Measurements from ENCODE around the gene CUL4B.

The CUL4B gene

DNA sequence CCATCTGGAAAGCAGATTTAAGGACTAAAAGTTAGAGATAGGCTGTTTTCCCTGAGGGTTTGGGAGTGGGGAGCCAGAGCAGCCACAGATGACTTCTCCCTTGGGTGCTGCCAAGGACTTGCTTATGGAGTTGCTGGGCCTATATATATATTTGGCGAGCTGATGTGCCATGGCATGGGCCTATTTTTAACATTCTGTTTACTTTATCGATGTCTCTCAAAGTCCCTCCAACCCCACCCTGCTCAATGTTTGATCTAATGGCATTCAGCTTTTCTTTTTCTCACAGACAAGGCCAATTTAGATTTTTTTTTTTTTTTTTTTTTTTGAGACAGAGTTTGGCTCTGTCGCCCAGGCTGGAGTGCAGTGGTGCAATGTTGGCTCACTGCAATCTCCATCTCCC, 6.1 kb upstream of the CUL4B start:
- Histone ChIP-seq H3K4me1 (ENCODE audit: control insufficient read depth, insufficient read depth, low read length) (no peaks in the 10 kb centered on the region), H3K27me3 (ENCODE audit: control insufficient read depth, insufficient read depth, low read length, poor library complexity, severe bottlenecking) (no peaks in the 10 kb centered on the region), H3K4me3 (ENCODE audit: insufficient read depth, low read depth, low read length) (no peak overlapping the region), H3K27ac (ENCODE audit: insufficient read depth, low read depth, low read length, poor library complexity, severe bottlenecking) (no peak overlapping the region), H3K9me3 (ENCODE audit: control insufficient read depth, low read length) (no peaks in the 10 kb centered on the region), H3K36me3 (ENCODE audit: control insufficient read depth, insufficient read depth, low read length) (no peaks in the 10 kb centered on the region)
- 96 to 100% methylated on average over 1 to 3 of the region's 3 CpGs for WGBS, 2 experiments

DNA sequence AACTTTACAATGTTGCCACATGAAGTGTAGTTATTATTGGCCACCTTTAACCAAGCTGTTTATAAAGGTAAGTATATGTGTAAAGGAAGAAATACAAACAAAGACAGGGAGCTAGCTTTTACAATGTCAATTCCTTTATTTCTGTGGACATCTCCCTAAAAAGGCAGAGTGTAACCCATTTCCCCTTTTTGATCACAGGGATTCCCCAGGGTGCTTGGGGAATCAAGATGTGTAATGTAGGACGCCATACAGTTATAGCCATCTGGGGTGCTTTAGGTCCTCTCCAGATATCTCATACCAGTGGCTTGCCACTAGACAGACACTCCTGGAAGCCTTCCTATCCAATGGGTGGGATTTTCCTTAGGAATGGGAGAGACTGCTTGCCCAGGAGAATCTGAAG, 4.2 kb upstream of the CUL4B start:
- Histone ChIP-seq H3K9me3 (ENCODE audit: control insufficient read depth, low read length) (no peaks in the 10 kb centered on the region), H3K36me3 (ENCODE audit: control insufficient read depth, insufficient read depth, low read length) (no peaks in the 10 kb centered on the region), H3K27me3 (ENCODE audit: control insufficient read depth, insufficient read depth, low read length, poor library complexity, severe bottlenecking) (no peaks in the 10 kb centered on the region), H3K4me3 (ENCODE audit: insufficient read depth, low read depth, low read length) (no peak overlapping the region), H3K4me1 (ENCODE audit: control insufficient read depth, insufficient read depth, low read length) (no peaks in the 10 kb centered on the region), H3K27ac (ENCODE audit: insufficient read depth, low read depth, low read length, poor library complexity, severe bottlenecking) (no peak overlapping the region)
- WGBS, 2 experiments, result 77% methylated on average over 1 of the region's 1 CpG; no CpG with 5 or more reads in 1 of the 2 experiments

DNA sequence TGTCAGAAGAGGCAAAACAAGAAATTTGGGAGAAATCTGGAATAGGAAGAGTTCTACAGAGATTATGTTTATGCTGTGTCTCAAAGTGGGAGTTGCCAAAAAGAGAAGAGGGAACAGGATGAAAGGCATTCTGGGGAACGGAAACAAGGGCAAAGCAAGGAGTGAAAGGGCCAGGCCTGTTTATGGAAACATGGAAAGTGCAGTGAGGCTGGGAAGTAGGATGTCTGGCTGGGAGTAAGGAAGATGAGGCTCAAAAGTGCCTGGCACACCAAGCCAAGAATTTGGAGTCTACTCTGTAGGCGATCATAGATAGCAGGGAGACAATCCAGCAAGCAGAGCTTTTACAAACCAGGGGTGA, 1.8 kb upstream of the CUL4B start:
- Histone ChIP-seq H3K4me3 (ENCODE audit: insufficient read depth, low read depth, low read length) (no peak overlapping the region), H3K9me3 (ENCODE audit: control insufficient read depth, low read length) (no peaks in the 10 kb centered on the region), H3K4me1 (ENCODE audit: control insufficient read depth, insufficient read depth, low read length) (no peaks in the 10 kb centered on the region), H3K36me3 (ENCODE audit: control insufficient read depth, insufficient read depth, low read length) (no peaks in the 10 kb centered on the region), H3K27ac (ENCODE audit: insufficient read depth, low read depth, low read length, poor library complexity, severe bottlenecking) (no peak overlapping the region), H3K27me3 (ENCODE audit: control insufficient read depth, insufficient read depth, low read length, poor library complexity, severe bottlenecking) (no peaks in the 10 kb centered on the region)
- 85 to 90% methylated on average over 2 of the region's 2 CpGs for WGBS, 2 experiments

DNA sequence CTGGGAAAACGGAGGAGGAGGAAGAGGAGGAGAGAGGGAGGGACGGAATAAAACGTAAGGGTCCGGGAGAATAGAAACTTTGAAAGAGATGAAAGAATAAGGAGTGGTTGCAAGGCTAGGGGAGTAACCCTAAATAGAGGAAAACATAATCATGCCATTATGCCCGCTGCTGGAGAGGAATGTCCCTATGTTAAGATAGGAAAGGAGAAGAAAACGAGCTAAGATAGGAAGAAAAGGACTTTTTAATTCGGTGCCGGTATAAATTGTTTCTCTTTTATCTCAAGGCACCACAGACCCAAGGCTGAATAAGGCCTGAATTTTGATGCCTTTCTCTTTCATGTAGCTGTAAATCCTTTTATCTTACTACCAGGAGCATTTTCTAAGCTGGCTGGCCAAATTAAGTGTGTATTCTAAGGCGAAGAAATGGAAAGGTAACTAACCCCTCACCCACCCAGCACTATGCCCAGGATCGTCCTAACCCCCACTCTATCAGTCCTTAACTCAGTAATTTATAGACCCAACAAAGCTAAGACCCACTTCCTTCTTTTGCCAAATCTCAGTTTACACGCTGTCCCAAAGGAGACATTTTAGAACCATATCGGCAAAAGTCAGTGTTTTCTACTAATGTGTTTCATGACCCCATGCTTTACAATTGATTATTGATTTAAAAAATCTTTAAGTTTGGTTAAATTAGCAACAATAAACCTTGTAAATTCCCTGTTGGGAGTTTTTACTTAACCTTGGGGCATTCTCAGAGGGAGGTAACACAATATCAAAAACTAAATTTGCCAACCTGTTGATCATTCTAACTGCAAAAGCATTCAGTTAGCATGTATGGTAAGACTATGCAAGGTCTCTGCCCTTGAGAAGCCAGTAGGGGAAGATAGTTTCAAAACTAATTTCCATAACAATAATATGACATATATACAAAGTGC, 1.1 kb upstream of the CUL4B start:
- WGBS, 2 experiments, result 0 to 4% methylated on average over 9 to 10 of the region's 12 CpGs
- Histone ChIP-seq H3K4me1 (ENCODE audit: control insufficient read depth, insufficient read depth, low read length) (no peaks in the 10 kb centered on the region), H3K4me3 (ENCODE audit: insufficient read depth, low read depth, low read length) (peak overlapping the region; percentile 39), H3K27ac (ENCODE audit: insufficient read depth, low read depth, low read length, poor library complexity, severe bottlenecking) (peak overlapping the region; percentile 9), H3K36me3 (ENCODE audit: control insufficient read depth, insufficient read depth, low read length) (no peaks in the 10 kb centered on the region), H3K27me3 (ENCODE audit: control insufficient read depth, insufficient read depth, low read length, poor library complexity, severe bottlenecking) (no peaks in the 10 kb centered on the region), H3K9me3 (ENCODE audit: control insufficient read depth, low read length) (no peaks in the 10 kb centered on the region)

DNA sequence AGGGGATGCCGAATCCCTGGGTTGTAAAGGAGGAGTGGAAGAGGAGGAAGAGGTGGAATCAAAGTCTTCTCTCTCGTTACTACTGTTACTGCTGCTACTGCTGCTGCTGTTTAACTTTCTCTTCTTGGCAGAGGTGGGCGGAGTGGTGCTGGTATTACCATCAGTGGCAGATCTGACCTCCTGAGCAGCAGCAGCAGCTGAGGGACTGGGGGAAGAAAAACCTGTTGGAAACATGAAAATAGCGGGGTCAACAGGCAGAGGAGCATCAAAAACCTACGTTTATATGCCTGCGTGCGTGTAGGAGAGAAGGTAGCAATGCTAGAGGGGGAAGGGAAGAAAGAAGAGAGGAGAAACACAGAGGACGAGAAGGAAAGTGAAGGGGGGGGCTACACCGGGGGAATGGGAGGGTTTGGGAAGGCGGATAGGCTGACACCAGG, 339 bp downstream of the CUL4B start:
- Histone ChIP-seq H3K27me3 (ENCODE audit: control insufficient read depth, insufficient read depth, low read length, poor library complexity, severe bottlenecking) (no peaks in the 10 kb centered on the region), H3K27ac (ENCODE audit: insufficient read depth, low read depth, low read length, poor library complexity, severe bottlenecking) (peak overlapping the region; percentile 93), H3K4me3 (ENCODE audit: insufficient read depth, low read depth, low read length) (peak overlapping the region; percentile 54), H3K36me3 (ENCODE audit: control insufficient read depth, insufficient read depth, low read length) (no peaks in the 10 kb centered on the region), H3K4me1 (ENCODE audit: control insufficient read depth, insufficient read depth, low read length) (no peaks in the 10 kb centered on the region), H3K9me3 (ENCODE audit: control insufficient read depth, low read length) (no peaks in the 10 kb centered on the region)
- WGBS, 2 experiments, result 0 to 1% methylated on average over 9 to 10 of the region's 10 CpGs

DNA sequence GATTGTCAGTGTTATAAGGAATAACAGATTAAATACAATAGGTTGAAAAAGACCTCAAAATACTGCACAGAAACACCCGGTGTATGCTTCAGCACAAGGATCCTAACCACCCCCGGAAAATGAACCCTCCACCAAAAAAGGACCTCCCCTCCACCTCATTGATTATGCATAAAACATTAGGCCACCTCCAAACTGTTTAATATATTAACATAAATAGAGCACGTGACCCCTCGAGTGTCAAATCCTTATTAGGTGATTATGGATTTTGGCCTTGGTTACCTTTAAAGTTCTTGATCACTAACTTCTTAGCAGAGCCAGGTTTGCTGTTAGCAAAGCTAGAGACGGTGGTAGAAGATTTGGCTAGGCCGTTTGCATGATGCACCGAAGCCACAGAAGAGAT, 958 bp downstream of the CUL4B start:
- Histone ChIP-seq H3K9me3 (ENCODE audit: control insufficient read depth, low read length) (no peaks in the 10 kb centered on the region), H3K27me3 (ENCODE audit: control insufficient read depth, insufficient read depth, low read length, poor library complexity, severe bottlenecking) (no peaks in the 10 kb centered on the region), H3K4me1 (ENCODE audit: control insufficient read depth, insufficient read depth, low read length) (no peaks in the 10 kb centered on the region), H3K4me3 (ENCODE audit: insufficient read depth, low read depth, low read length) (peak overlapping the region; percentile 54), H3K36me3 (ENCODE audit: control insufficient read depth, insufficient read depth, low read length) (no peaks in the 10 kb centered on the region), H3K27ac (ENCODE audit: insufficient read depth, low read depth, low read length, poor library complexity, severe bottlenecking) (no peak overlapping the region)
- 0% methylated on average over 1 to 6 of the region's 7 CpGs for WGBS, 2 experiments

DNA sequence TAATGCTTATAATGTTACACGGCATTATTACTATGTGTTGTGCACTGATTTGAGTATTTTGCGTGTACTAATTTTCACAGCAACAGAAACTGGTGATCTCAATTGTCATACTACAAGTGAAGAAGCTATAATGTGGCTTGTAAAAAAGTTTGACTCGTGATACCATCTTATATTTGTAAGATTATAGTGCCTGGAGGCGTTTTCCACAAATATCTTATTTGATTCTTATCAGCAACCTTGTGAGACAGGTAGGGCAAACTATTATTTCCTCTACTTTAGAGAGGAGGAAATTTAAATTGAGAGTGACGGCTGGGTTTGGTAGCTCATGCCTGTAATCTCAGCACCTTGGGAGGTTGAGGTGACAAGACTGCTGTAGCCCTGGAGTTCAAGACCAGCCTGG, 4.5 kb downstream of the CUL4B start:
- Histone ChIP-seq H3K4me1 (ENCODE audit: control insufficient read depth, insufficient read depth, low read length) (no peaks in the 10 kb centered on the region), H3K4me3 (ENCODE audit: insufficient read depth, low read depth, low read length) (no peak overlapping the region), H3K27me3 (ENCODE audit: control insufficient read depth, insufficient read depth, low read length, poor library complexity, severe bottlenecking) (no peaks in the 10 kb centered on the region), H3K27ac (ENCODE audit: insufficient read depth, low read depth, low read length, poor library complexity, severe bottlenecking) (no peak overlapping the region), H3K9me3 (ENCODE audit: control insufficient read depth, low read length) (no peaks in the 10 kb centered on the region), H3K36me3 (ENCODE audit: control insufficient read depth, insufficient read depth, low read length) (no peaks in the 10 kb centered on the region)
- 97 to 100% methylated on average over 2 to 5 of the region's 5 CpGs for WGBS, 2 experiments

DNA sequence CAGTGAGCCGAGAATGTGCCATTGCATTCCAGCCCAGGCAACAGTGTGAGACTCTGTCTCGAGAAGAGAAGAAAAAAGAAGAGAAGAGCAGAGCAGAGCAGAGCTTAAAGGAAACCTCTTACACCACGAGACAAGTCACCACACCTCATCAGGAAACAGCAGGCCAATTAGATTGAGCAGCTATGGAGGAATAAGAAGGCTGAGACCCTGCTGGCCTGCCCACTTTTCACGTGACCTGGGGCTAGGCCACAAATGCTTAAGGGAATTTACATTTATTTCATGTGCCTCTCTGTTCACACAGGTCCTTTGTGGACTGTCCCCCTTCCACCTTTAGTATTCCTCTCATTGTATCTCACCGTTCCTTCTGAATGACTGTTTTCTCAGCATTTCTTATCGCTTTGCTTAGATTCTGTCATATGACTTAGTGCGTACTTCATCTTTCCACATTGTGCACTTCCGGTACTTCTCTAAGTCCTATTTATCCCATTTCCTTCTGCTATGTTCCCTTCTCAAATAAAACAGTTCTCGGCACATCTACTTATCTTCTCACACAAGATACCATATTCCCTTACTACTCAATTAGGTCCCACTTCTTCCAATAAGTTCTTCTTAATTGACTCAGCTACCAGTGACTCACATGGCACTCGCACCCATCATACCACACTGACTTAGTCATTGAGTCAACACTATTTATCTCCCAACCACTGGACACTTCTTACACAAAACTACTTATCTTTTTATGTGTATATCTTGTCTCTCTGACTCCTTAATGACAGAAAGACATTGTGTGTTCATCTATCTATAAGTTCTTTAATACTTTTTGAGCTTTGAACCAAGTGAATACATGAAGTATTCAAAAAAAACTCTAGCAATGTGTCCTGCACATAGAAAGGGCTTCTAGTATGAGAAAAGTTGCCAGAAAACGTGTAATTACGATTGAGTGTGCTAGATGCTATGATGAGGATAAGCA, 11.0 kb downstream of the CUL4B start:
- Histone ChIP-seq H3K27me3 (ENCODE audit: control insufficient read depth, insufficient read depth, low read length, poor library complexity, severe bottlenecking) (no peaks in the 10 kb centered on the region), H3K4me1 (ENCODE audit: control insufficient read depth, insufficient read depth, low read length) (no peaks in the 10 kb centered on the region), H3K9me3 (ENCODE audit: control insufficient read depth, low read length) (no peaks in the 10 kb centered on the region), H3K4me3 (ENCODE audit: insufficient read depth, low read depth, low read length) (no peak overlapping the region), H3K27ac (ENCODE audit: insufficient read depth, low read depth, low read length, poor library complexity, severe bottlenecking) (no peak overlapping the region), H3K36me3 (ENCODE audit: control insufficient read depth, insufficient read depth, low read length) (no peaks in the 10 kb centered on the region)
- WGBS, 2 experiments, result 93 to 97% methylated on average over 12 of the region's 12 CpGs

DNA sequence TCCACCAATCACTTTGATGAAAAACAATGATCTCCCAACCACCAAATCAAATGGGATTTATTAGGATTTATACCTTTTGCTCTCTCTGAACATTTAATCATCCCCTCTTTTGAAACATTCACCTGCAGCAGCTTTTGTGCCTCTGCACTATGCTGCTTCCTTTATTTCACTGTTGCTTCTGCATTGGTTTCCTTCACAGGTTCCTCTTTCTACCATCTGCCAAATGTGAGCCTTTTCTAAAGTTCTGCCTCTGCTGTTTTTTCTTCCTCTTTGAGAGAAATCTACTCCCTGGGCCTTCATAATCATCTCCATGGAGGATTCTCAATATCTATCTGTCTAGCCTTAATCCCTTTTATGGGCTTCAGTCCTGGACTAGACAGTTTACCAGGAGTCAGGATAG, 24.7 kb downstream of the CUL4B start:
- Histone ChIP-seq H3K4me3 (ENCODE audit: insufficient read depth, low read depth, low read length) (no peak overlapping the region), H3K27me3 (ENCODE audit: control insufficient read depth, insufficient read depth, low read length, poor library complexity, severe bottlenecking) (no peaks in the 10 kb centered on the region), H3K27ac (ENCODE audit: insufficient read depth, low read depth, low read length, poor library complexity, severe bottlenecking) (no peak overlapping the region), H3K4me1 (ENCODE audit: control insufficient read depth, insufficient read depth, low read length) (no peaks in the 10 kb centered on the region), H3K36me3 (ENCODE audit: control insufficient read depth, insufficient read depth, low read length) (no peaks in the 10 kb centered on the region), H3K9me3 (ENCODE audit: control insufficient read depth, low read length) (no peaks in the 10 kb centered on the region)
